GM18870 (cell line): ENCODE data around the gene HIRIP3.
"Not testable (repeated sequence)": the region's sequence is repeated elsewhere in the genome, so short reads cannot be mapped to it uniquely, and the experiment has no call there.

Experiments
- ATAC-seq: cut with Tn5 transposase; IDR thresholded peaks from one replicate; pipeline ENCODE4 v1.9.1; 2021; ENCODE audit warnings: moderate library complexity; ENCODE audit not compliant: unreplicated experiment

The HIRIP3 gene

DNA sequence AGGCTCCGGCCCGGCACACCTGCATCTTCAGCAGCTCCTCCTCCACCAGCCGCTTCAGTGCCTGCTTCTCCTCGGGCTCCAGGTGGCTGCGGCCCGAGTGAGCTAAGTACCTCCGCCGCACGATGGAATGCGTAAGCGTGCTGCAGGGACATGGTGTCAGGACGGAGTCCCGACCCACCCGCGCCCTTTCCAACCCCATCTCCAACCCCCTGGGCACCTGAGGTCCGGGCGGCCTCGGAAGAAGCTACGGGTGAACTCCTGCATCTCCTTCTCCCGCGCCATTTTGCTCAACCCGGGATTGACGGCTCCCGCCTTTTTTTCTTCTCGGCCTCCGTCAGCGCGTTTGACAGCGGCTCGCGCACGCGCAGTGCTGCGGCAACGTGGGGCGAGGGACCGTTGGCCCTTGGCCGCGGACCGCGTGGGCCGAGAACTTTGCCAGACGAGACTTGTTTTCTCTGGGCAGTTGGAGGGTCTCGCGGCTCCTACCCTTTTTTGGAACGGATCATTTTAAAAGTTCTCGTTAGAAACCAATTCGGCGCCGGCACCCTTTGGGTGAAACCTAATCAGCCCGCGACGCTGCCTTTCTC is at the start of gene HIRIP3:
Gene HIRIP3, minus strand, starts transcription at position 294 of the 587 bp plus-strand sequence. Its CDS starts 12 bp downstream, at position 282.
- peak; percentile 23 for ATAC-seq

GRCh38 chr16:30041841-30042240 is 46.4 kb upstream of the HIRIP3 start:
- ATAC-seq: no peak

GRCh38 chr16:30040690-30041089 is 45.3 kb upstream of the HIRIP3 start:
- not testable (repeated sequence) for ATAC-seq

DNA sequence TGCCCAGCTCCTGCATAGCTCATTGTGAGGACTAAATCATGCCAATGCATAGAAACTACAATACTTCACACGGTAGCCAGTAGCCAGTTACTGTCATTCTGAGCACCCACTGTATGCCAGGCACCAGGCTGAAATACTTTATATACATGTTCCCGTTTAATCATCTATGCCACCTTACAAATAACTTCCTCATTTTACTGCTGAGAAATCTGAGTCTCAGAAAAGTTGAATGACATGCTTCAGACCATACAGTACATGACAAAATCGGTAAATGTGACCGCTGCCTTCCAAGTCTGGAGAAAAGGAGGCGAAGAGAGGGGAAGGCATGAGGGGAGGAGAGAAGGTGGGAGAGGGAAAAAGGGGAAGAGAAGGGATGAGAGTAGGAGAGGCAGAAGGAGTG is 44.8 kb upstream of the HIRIP3 start:
- ATAC-seq: no peak

- ATAC-seq: no peak
Measured at GRCh38 chr16:30033270-30033669, 37.9 kb upstream of the HIRIP3 start.

- ATAC-seq: no peak
Measured at GRCh38 chr16:30032083-30032819, 36.8 kb upstream of the HIRIP3 start.

- no peak for ATAC-seq
Measured at GRCh38 chr16:30031477-30031918, 36.1 kb upstream of the HIRIP3 start.

GRCh38 chr16:30030841-30031413 is 35.5 kb upstream of the HIRIP3 start, which contains the start of gene TLCD3B:
Gene TLCD3B (minus strand): TSS chr16:30031271. CDS start chr16:30030527, 744 bp downstream.
- no peak for ATAC-seq

DNA sequence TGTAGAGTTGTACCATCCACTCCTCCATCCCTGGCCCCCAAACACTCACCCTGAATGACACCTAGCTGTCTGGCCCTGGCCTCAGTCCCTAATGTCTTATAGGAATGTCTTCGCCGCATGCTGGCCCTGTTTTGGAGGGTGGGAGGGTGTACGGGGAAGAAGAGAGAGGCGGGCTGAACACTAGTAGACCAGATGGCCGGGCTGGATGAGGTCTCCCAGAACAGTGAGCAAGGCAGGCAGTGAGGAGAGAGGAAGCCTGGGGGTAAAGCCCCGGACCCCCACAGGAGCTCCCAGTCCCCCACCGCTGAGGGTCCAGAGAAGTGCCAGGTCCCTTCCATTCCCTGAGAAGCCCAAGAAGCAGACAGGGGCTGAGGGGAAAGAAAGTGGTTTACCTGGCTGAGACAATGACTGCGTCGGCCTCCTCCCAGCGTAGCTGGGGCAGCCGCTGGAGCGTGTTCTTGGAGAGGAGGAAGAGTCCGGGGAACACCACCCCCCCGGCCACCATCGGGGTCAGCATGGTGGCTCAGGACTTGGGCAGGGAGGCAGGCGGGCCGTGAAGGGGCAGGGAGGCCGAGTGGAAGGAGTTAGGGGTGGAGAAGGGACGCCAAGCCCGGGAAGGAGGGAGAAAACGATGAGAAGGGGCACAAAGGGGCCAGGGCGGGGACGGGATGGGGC is 34.7 kb upstream of the HIRIP3 start:
- ATAC-seq: no peak

- ATAC-seq: no peak
Measured at GRCh38 chr16:30028438-30029076, 33.1 kb upstream of the HIRIP3 start.

- no peak for ATAC-seq
Measured at GRCh38 chr16:30027588-30028437, 32.4 kb upstream of the HIRIP3 start.

- no peak for ATAC-seq
Measured at GRCh38 chr16:30026449-30026848, 31.0 kb upstream of the HIRIP3 start.

DNA sequence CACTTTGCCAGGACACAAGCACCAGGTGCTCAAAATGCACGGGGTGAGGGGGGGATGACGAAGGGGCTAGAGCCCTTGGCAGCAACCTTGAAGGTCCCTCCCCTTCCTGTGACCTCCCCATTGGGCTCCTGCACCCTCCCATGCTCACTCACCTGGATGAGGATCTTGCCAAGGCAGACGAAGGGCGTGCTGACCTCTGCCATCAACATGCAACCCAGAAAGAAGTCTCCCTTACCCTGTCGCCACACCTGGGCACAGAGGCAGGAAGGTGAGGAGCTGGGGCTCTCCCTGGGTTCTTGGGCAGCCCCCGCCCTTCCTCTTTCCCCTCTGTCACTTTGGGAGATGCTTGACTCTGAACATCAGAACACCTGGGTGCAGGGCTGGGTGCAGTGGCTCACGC is 30.2 kb upstream of the HIRIP3 start:
- no peak for ATAC-seq

- no peak for ATAC-seq
Measured at GRCh38 chr16:30025156-30025555, 29.7 kb upstream of the HIRIP3 start.

- no peak for ATAC-seq
Measured at GRCh38 chr16:30024451-30024850, 29.0 kb upstream of the HIRIP3 start.

- no peak for ATAC-seq
Measured at GRCh38 chr16:30023586-30023985, 28.2 kb upstream of the HIRIP3 start.

GRCh38 chr16:30022887-30023286 is 27.5 kb upstream of the HIRIP3 start, which contains the start of gene C16orf92:
Gene C16orf92 (plus strand): TSS chr16:30023198. CDS start chr16:30023341, 143 bp downstream.
- ATAC-seq: no peak

DNA sequence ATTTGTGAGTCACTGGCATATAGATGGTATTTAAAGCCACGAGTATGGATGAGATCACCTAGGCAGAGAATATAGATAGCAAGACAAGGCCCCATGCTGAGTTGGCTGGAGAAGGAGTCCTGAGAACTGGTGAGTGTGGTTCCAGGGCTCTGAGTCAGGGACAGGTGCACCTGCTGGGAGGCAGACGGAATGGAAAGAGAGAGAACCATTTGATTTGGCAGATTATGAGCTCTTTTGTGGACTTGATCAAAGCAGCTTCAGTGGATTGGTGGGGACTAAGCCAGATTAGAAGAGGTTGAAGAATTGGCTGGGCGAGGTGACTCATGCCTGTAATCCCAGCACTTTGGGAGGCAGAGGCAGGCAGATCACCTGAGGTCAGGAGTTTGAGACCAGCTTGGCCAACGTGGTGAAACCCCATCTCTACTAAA is 23.3 kb upstream of the HIRIP3 start:
- no peak for ATAC-seq

DNA sequence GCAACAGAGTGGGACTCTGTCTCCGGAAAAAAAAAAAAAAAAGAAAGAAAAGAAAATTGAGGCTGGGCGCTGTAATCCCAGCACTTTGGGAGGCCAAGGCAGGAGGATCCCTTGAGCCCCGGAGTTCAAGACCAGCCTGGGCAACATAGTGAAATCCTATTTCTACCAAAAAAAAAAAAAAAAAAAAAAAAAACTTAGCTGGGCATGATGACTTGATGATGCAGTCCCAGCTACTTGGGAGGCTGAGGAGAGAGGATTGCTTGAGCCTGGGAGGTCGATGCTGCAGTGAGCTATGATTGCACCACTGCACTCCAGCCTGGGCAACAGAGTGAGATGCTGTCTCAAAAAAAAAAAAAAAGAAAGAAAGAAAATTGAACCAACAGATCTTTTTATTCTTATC is 22.5 kb upstream of the HIRIP3 start:
- not testable (repeated sequence) for ATAC-seq

DNA sequence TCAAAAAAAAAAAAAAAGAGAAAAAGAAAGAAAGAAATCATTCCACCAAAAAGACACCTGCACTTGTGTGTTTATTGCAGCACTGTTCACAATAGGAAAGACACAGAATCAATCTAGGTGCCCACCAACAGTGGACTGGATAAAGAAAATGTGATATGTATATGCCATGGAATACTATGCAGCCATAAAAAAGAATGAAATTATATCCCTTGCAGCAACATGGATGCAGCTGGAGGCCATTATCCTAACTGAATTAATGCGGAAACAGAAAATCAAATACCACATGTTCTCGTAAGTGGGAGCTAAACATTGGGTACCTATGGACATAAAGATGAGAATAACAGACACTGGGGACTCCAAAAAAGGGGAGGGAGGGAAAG is 21.9 kb upstream of the HIRIP3 start:
- no peak for ATAC-seq
